Measurements from ENCODE around the gene FCN3.

Gene FCN3

GRCh38 chr1:27360159-27361043 lies 14.2 kb downstream of the FCN3 start:
- DNase-seq (ENCODE audit: low read depth in 4 of 4, low spot score in 1 of 4), result no peak

DNA sequence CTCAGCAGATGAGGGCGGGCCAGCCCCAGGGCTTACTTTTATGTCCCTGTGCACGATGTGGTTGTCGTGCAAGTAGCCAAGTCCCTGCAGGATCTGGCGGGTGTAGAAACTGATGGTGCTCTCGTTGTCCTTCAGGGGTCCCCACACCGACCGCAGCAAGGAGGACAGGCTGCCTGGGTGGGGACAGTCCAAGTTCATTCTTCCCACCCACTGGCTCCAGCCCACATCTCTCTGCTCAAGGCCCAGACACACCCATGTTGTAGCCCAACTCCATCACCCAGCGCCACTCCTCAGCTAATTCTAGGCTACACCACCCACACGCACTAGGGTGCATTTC lies 14.8 kb downstream of the FCN3 start:
- DNase-seq (ENCODE audit: low read depth in 4 of 4, low spot score in 1 of 4), result no peak

GRCh38 chr1:27358928-27359313 lies 15.7 kb downstream of the FCN3 start:
- no peak for DNase-seq (ENCODE audit: low read depth in 4 of 4, low spot score in 1 of 4)

DNA sequence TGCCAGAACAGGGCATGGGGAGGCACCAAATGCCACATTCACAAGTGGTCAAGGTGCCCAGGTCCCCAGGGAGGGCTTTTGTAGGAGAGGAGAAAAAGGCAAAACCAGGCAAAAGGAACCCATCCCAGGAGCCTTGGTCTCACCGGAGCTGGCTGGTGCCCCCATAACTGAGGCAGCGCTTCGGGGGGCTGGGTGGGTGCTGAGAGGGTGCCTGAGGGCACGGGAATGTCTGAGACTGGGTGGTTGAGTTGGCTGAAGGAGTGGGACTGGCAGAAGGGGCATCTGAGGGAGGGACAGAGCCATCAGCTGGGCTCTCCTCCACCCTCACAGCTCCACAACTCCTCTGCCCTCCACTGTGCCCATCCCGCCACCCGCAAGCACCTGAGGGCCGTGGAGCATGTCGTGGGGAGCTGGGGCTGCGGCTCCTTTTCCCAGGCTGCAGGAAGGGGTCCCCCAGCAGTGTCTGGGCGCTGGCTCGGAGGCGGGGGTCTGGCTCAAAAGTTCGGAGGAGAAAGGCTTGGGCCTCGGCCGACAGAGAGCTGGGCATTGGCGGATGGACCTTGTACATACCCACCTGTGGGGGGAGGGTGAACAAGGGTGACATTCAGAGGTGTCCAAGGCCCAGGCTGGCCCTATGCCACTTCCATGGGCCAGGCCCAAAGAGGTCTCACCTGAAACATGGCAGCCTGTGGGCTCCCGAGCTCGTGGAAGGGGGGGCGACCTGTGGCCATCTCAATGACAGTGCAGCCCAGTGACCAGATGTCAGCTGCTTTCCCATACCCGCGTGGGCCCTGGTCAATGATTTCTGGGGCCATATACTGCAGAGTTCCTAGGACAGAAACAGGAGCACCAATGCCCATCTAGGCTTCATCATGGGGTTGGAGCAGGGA lies 16.3 kb downstream of the FCN3 start:
- DNase-seq (ENCODE audit: low read depth in 4 of 4, low spot score in 1 of 4), result no peak

DNA sequence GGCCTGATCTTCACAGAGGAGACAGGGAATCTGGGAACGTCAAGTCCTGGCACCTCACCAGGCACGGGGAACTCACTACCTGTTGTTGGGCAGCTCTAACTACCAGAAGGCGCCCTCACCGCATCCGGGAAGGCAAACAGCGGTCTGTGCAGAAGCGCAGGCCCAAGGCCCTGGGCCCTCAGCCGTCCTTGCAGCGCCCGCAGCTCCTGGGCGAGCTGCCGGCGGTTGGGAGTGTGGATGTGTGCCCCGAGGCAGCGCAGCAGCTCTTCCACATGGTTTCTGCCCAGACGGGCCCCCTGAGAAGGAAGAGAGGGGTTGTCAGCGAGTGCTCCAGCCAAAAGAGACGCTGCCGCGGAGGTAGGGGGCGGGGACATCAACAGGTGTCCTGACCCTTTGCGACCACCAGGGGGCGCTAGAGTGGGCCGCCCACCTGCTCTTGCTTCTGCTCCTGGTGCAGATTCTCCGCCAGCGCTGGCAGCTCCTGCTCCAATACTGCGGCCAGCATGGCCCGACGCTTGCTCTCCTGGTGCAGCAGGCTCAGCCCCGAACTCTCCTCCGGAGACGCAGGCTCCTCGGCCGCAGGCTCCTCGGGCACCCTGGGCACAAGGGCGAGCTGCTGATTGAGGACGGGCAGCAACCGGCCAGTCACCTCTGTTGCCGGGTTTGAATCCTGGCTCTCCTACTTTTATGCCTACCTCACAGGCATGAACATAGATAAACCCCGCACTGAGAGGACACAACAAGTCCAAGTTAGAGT lies 17.2 kb downstream of the FCN3 start:
- DNase-seq (ENCODE audit: low read depth in 4 of 4, low spot score in 1 of 4), result peak in 3 of 4 experiments; percentile 57 to 74 (median 69)

- DNase-seq (ENCODE audit: low read depth in 4 of 4, low spot score in 1 of 4), result no peak
Observed at GRCh38 chr1:27356619-27357280, 17.9 kb downstream of the FCN3 start.

DNA sequence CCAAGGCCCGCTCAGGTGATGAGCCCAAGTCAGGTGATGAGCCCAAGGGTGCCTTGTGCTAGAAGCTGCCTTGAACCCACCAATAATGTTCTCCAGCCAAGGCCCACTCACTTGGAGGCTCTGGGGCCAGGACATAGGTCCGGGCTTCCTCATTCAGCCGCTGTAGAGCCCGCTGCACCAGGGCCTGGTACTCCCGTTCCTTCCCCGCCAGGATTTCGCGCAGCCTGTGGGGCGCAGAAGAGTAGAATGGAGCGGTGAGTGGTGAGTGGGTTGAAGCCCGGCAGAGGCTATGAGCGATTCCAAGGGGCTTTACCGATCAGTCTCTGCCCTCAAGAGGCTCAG lies 18.4 kb downstream of the FCN3 start:
- no peak for DNase-seq (ENCODE audit: low read depth in 4 of 4, low spot score in 1 of 4)

DNA sequence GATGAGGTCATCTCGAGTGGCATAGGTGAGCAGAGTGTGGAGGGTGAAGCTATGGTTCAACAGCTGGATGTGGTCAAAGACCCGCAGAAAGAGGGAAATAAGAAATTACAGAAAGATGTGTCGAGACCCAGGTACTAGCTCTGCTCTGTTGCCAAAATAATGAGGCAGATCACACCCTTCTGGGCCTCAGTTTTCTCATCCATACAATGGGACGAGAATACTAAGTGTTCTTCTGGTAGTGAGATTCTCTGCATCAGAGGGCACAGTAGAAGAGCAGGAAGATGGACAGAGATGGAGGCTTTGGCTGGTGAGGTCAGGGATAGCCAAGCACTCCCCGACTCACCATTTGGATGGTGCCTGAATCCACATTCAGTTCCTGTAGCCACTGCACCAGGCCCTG lies 18.9 kb downstream of the FCN3 start:
- no peak for DNase-seq (ENCODE audit: low read depth in 4 of 4, low spot score in 1 of 4)

DNA sequence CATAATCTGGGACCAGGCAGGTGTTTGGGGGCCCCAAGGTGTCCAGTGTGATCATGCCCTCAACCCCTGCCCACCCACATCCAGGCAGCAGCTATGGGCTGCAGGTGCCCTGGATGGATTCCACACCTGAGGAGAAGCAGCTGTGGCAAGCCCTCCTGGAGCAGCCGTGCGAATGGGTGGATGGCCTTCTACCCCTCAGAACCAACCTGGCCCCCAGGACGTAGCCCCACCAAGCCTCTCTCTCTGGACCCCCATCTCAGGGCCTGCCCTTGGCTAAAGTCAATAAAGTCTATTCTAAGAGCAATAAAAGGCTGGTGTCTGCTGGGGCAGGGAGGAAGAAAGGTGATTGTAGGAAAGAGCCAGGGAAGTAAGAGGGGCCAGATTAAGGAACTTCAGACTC lies 21.0 kb downstream of the FCN3 start:
- no peak for DNase-seq (ENCODE audit: low read depth in 4 of 4, low spot score in 1 of 4)

- DNase-seq (ENCODE audit: low read depth in 4 of 4, low spot score in 1 of 4), result no peak
Observed at GRCh38 chr1:27353166-27353565, 21.5 kb downstream of the FCN3 start.

DNA sequence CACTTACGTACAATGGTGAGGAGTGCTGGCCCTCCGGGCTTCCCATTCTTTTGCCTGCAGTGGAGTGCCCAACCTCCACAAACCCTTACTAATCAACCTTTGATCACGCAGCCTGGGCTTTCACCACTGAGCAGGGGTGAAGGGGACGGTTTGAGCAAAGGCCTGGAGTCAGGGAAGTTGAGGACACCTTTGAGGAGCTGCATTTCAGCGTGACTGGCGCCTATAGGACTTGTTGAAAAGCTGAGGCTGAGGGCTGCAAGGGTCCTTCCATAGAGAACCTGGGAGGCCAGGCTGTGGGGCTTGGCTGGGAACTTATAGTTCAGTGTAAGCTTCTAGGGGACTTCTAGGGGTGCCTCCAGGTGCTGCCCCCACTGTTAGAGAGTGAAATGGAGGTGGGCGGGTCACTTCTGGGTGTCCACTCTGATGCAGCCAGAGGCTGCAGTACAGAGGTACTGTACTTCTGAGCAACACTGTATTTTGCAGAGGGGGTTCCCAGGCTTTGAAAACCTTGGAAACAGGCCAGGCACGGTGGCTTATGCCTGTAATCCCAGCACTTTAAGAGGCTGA lies 23.0 kb downstream of the FCN3 start:
- no peak for DNase-seq (ENCODE audit: low read depth in 4 of 4, low spot score in 1 of 4)

DNA sequence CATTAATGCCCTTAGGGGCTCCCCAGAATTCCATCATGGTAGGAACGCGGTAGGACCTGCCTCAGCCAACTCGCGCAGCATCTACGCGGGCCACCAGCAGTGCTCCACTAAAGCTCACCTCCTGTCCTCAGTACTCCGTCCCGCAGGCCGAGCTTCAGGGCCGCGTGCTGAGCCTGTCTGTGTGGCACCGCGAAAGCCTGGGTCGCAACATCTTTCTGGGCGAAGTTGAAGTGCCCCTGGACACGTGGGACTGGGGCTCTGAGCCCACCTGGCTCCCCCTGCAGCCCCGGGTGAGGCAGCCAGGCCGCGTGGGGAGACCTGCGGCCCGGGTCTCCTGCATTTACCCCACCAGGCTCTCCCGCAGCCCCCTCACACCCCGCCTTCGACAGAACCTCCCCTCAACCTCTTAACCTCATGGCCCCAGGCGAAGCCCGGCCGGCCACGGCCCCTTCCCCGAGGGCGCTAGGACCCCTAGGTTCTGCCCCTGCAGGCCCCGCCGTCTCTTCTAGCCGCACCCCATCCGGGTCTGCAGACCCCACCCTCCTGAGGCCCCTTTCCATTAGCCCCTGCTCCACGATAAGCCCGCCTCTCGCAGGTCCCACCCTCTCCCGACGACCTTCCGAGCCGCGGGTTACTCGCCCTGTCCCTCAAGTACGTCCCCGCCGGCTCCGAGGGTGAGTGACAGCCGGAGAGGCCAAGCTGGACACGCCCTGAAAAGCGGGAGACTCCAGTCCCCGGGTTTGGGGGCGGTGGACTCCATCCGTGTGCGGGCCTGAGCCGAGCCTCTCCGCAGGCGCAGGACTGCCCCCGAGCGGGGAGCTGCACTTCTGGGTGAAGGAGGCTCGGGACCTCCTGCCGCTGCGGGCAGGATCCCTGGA lies 23.7 kb downstream of the FCN3 start:
- DNase-seq (ENCODE audit: low read depth in 4 of 4, low spot score in 1 of 4), result no peak

- no peak for DNase-seq (ENCODE audit: low read depth in 4 of 4, low spot score in 1 of 4)
Observed at GRCh38 chr1:27349784-27350662, 24.6 kb downstream of the FCN3 start.

- no peak for DNase-seq (ENCODE audit: low read depth in 4 of 4, low spot score in 1 of 4)
Observed at GRCh38 chr1:27348861-27349783, 25.5 kb downstream of the FCN3 start.

DNA sequence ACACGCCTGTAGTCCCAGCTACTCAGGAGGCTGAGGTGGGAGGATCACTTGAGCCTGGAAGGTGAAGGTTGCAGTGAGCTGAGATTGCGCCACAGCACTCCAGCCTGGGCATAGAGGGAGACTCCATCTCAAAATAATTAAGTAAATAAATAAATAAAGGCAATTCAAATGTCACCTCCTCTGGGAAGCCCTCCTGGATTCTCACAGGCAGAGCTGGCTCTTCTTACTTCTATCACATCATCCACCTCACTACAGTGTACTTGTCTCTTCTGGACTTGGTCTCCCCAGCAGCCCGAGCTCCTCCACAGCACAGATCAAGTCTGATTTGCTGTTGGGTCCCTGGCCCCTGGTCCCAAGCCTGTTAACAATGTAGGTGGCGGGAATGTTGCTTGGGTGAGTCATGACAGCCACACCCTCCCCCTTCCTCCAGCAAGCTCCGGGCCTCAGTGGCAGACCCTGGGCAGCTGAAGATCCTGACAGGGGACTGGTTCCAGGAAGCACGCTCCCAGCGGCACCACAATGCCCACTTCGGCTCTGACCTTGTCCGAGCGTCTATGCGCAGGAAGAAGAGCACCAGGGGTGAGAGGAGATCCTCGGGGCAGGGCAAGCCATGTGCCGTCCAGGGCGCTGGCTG lies 27.5 kb downstream of the FCN3 start:
- DNase-seq (ENCODE audit: low read depth in 4 of 4, low spot score in 1 of 4), result no peak

DNA sequence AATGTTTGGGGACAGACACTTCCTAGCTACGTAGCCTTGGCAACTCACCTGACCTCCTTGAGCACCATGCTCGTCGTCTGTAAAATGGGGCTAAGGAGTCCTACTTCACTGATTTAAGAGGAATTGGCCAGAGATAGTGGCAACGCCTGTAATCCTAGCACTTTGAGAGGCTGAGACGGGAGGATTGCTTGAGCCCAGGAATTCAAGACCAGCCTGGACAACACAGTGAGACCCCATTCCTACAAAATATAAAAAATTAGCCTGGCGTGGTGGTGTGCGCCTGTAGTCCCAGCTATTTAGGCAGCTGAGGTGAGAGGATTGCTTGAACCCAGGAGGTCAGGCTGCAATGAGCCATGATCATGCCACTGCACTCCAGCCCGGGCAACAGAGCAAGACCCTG lies 28.3 kb downstream of the FCN3 start:
- no peak for DNase-seq (ENCODE audit: low read depth in 4 of 4, low spot score in 1 of 4)

GRCh38 chr1:27345272-27345671 lies 29.4 kb downstream of the FCN3 start:
- DNase-seq (ENCODE audit: low read depth in 4 of 4, low spot score in 1 of 4), result no peak
